Uterus (tissue), 2 donors: ENCODE results near the gene BBX.

Experiments used
- POLR2A ChIP-seq, 2 donors: fragments of 450-650 bp; IDR thresholded peaks; one replicate each; pipeline ENCODE4 v1.6.1; 2016; ENCODE audit warnings: antibody characterized with exemption in 2 of 2, mild to moderate bottlenecking in 1 of 2, moderate library complexity in 1 of 2
- TF ChIP-seq, protein P1 (sequence below), 4 experiments: fragments of 200-600 bp in 2 of 4; fragments of 450-650 bp in 2 of 4; sonication (generic) in 2 of 4; IDR thresholded peaks; one replicate each; pipeline ENCODE4 v1.5.1; 2016 to 2019; ENCODE audit warnings: antibody characterized with exemption in 4 of 4, mild to moderate bottlenecking in 2 of 4, moderate library complexity in 1 of 4

DNA sequence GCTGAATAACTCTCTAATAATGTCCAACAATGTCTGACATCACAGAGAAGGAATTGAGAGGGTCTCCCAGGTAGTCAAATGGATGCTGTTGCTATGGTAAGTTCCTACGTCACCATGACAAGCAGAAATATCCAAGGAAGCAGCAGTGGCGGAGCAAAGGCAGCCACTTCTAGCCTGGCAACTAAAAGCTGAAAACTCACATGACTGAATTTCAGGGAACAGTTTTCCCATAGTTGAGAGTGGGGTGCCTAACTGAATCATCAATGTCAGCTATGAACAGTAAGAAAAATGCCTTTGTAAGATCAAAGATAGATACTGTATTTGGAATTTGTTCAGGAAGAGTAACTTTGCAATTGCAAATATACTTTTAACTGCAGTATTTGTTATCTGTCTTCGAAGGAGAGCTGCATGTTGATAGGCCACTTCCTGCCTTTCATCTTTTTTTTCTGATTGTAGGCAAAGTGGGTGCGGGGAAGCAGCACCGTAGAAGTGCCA, 161.7 kb downstream of the BBX start:
- TF ChIP-seq POLR2A (IDR thresholded peaks at IDR 0.05): no peak
- TF ChIP-seq, protein P1, sequence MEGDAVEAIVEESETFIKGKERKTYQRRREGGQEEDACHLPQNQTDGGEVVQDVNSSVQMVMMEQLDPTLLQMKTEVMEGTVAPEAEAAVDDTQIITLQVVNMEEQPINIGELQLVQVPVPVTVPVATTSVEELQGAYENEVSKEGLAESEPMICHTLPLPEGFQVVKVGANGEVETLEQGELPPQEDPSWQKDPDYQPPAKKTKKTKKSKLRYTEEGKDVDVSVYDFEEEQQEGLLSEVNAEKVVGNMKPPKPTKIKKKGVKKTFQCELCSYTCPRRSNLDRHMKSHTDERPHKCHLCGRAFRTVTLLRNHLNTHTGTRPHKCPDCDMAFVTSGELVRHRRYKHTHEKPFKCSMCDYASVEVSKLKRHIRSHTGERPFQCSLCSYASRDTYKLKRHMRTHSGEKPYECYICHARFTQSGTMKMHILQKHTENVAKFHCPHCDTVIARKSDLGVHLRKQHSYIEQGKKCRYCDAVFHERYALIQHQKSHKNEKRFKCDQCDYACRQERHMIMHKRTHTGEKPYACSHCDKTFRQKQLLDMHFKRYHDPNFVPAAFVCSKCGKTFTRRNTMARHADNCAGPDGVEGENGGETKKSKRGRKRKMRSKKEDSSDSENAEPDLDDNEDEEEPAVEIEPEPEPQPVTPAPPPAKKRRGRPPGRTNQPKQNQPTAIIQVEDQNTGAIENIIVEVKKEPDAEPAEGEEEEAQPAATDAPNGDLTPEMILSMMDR (IDR thresholded peaks at IDR 0.05): no peak
